ENCODE data around the gene ACOD1.

Gene ACOD1

GRCh38 chr13:76965759-76966421 is 17.6 kb downstream of the ACOD1 start:
- DNase-seq (ENCODE audit: low read depth), result peak; percentile 93
- TF ChIP-seq, protein P1, sequence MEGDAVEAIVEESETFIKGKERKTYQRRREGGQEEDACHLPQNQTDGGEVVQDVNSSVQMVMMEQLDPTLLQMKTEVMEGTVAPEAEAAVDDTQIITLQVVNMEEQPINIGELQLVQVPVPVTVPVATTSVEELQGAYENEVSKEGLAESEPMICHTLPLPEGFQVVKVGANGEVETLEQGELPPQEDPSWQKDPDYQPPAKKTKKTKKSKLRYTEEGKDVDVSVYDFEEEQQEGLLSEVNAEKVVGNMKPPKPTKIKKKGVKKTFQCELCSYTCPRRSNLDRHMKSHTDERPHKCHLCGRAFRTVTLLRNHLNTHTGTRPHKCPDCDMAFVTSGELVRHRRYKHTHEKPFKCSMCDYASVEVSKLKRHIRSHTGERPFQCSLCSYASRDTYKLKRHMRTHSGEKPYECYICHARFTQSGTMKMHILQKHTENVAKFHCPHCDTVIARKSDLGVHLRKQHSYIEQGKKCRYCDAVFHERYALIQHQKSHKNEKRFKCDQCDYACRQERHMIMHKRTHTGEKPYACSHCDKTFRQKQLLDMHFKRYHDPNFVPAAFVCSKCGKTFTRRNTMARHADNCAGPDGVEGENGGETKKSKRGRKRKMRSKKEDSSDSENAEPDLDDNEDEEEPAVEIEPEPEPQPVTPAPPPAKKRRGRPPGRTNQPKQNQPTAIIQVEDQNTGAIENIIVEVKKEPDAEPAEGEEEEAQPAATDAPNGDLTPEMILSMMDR (conservative IDR thresholded peaks at IDR 0.05; ENCODE audit: low read depth, low read length), result no peak
- H3K4me3 ChIP-seq (ENCODE audit: low read depth, low read length), result no peak overlapping the region

- DNase-seq (ENCODE audit: low read depth), result no peak
- H3K4me3 ChIP-seq (ENCODE audit: low read depth, low read length), result no peak overlapping the region
- TF ChIP-seq, protein P1 (conservative IDR thresholded peaks at IDR 0.05; ENCODE audit: low read depth, low read length), result no peak
Observed at GRCh38 chr13:76967031-76967430, 18.7 kb downstream of the ACOD1 start.

DNA sequence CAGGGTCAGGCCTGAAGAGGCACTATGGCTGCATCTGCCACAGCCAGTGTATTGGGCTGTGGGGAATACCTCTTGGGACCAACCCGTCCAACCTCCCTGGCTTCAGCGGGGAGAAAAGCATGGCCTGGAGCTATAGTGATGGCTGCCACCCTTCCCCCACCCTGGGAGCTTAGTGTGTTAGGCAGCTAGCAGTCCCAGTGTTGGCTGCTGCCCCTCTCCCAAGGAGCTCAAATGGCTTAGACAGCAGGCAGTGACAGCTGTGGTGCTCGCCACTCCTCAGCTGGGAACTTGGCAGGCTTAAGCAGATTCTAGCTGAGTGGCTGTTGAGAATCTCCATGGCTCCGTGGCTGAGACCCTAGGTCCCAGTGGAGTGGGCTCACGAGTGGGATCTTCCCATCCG is 19.7 kb downstream of the ACOD1 start:
- H3K4me3 ChIP-seq (ENCODE audit: low read depth, low read length), result no peak overlapping the region
- no peak for DNase-seq (ENCODE audit: low read depth)
- TF ChIP-seq, protein P1 (conservative IDR thresholded peaks at IDR 0.05; ENCODE audit: low read depth, low read length), result no peak

DNA sequence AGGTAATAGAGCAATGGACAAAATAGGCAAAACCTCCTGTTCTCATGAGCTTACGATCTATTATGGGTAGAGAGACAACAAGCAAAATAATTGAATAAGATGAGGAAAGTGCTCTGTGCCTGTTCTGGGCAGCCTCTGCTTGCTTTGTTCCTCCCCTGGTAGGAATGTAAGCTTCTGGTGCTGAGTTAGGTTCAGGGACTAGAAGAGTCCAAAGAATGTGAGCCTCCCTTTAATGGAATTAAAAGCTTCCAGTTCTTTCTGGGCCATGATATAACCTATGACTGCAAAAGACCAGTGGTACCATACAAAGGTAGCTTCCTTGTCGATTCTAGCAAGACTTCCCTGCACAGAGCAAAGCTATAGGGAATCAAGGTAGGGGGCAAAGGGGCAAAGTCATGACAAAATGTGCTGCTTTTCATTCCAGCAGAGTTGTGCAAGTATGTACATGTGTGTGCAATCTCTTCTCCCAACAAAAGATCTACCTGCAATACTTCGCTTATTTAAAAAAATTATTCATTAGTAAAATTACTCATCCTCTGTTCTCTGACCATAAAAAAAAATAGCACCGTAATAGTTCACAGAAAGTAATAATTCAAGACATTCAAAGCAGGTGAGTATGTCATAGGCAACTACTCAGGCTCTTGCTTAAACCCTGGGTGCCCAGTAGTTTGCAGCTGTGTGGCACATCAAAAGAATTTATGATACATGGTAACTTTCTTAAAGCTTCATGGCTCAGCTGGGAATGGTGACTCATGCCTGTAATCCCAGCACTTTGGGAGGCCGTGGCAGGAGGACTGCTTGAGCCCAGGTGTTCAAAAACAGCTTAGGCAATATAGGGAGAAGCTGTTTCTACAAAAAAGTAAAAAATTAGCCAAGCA is 21.4 kb downstream of the ACOD1 start:
- TF ChIP-seq, protein P1 (conservative IDR thresholded peaks at IDR 0.05; ENCODE audit: low read depth, low read length), result no peak
- DNase-seq (ENCODE audit: low read depth), result peak; percentile 32

DNA sequence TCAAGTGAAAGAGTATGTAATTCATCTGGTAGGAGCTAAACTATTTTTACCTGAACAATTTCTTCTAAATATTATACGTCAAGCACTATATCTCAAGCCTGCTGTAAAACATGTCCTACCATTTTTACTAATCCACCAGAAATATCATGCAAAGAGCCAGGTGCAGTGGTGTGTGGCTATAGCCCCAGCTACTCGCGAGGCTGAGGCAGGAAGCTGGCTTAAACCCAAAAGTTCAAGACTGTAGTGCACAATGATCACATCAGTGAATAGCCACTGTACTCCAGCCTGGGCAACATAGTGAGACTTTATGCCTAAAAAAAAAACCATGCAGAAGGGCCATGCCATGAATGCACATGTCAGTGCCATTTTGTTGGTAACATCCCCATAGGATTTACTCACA is 22.9 kb downstream of the ACOD1 start:
- TF ChIP-seq, protein P1 (conservative IDR thresholded peaks at IDR 0.05; ENCODE audit: low read depth, low read length), result no peak
- no peak for DNase-seq (ENCODE audit: low read depth)

More for the DNA sequence above, 21.4 kb downstream of the ACOD1 start:
- H3K4me3 ChIP-seq (ENCODE audit: low read depth, low read length), result no peak overlapping the region

DNA sequence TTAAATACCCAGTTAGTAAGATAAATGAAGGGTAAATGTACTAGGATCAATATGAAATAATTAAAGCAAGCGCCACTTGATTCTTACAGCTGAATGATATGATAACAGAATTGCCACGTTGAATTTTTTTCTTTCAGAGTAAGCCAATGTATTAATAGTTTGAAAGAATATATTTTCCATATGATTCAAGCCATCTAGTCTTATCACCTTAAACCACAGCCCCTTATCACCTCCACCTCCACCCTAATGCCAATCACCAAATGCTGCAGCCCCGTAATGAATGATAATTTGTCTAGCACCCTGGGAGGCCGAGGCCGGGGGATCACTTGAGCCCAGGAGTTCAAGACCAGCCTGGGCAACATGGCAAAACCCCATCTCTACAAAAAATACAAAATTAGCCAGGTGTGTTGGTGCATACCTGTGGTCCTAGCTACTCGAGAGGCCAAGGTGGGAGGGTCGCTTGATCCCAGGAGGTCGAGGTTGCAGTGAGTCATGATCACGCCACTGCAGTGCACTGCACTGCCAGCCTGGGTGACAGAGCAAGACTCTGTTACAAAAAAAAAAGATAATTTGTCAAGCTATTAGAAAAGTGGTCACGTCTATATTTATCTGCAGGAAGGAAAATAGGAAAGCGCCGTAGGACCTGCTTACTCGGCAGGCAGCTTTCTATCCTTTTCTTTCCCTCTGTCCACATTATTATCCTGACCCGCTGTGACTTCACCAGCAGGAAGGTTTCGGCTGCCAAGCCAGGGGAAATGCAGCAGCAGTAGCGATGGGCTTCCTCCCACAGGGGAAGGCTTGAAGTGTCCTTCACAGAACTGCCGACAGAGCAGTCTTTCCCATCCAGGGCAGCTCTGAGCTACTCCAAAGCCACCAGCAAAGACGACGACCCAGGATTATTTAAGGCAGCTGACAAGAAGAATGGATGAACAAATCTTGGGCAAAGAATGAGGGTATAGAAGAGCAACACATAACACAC is 23.8 kb downstream of the ACOD1 start:
- DNase-seq (ENCODE audit: low read depth), result peak; percentile 38
- no peak overlapping the region for H3K4me3 ChIP-seq (ENCODE audit: low read depth, low read length)
- TF ChIP-seq, protein P1 (conservative IDR thresholded peaks at IDR 0.05; ENCODE audit: low read depth, low read length), result no peak

More for the DNA sequence above, 22.9 kb downstream of the ACOD1 start:
- no peak overlapping the region for H3K4me3 ChIP-seq (ENCODE audit: low read depth, low read length)
